Measurements from ENCODE around the gene KRTAP4-11. TPM values are rescaled to one million over a fixed set of nuclear protein-coding genes. Genes with fewer than 3 reads are reported as not detected.

KRTAP4-11 gene
- total and polyA plus RNA-seq, 3 donors from 2014 or later = not detected

DNA sequence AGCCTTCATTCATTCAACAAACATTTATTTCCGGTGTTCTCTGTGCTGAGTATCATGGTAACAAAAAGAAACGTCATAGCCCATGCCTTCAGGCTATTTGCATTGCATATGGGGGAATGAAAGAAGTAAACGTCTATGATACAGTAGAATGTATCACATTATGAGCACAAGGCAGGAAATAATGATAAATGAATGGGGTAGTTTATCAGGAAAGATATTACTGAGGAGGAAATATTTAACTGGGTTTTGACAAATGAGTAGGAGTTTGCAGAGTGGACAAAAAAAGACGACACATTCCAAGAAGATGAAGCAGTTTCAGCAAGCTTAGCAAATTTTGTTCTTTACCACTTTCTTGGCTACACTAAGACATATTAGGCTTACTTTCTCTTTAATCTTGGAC, 35.5 kb downstream of the KRTAP4-11 start:
- intact Hi-C loops (cut with DNase I; ENCODE audit: low total_unique reads) = no loop called here
- Histone ChIP-seq H3K4me1 (no peaks in the 10 kb centered on the region), H3K27ac (no peak overlapping the region), H3K4me3 (no peak overlapping the region), H3K9me3 (no peaks in the 10 kb centered on the region), H3K27me3 (no peaks in the 10 kb centered on the region), H3K36me3 (ENCODE audit: low read depth, missing control alignments) (no peaks in the 10 kb centered on the region)
- no peak for DNase-seq
- no peak for TF ChIP-seq POLR2A (IDR thresholded peaks at IDR 0.05)
- TF ChIP-seq, protein P1, sequence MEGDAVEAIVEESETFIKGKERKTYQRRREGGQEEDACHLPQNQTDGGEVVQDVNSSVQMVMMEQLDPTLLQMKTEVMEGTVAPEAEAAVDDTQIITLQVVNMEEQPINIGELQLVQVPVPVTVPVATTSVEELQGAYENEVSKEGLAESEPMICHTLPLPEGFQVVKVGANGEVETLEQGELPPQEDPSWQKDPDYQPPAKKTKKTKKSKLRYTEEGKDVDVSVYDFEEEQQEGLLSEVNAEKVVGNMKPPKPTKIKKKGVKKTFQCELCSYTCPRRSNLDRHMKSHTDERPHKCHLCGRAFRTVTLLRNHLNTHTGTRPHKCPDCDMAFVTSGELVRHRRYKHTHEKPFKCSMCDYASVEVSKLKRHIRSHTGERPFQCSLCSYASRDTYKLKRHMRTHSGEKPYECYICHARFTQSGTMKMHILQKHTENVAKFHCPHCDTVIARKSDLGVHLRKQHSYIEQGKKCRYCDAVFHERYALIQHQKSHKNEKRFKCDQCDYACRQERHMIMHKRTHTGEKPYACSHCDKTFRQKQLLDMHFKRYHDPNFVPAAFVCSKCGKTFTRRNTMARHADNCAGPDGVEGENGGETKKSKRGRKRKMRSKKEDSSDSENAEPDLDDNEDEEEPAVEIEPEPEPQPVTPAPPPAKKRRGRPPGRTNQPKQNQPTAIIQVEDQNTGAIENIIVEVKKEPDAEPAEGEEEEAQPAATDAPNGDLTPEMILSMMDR (IDR thresholded peaks at IDR 0.05) = no peak
- 49 to 61% methylated on average over 4 of the region's 4 CpGs for WGBS, 2 donors

DNA sequence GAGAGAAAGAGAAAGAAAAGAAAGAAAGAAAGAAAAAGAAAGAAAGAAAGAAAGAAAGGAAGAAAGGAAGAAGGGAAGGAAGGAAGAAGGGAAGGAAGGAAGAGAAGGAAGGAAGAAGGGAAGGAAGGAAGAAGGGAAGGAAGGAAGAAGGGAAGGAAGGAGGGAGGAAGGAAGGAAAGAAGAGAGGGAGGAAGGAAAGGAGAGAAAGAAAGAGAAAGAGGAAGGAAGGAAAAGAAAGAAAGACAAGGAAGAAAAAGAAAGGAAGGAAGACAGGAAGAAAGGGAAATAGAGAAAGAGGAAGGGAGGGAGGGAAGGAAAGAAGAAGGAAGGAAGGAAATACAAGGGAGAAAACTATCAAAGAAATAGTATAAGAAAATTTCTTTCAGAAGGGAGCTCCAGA, 41.4 kb downstream of the KRTAP4-11 start:
- Histone ChIP-seq H3K9me3 (no peaks in the 10 kb centered on the region), H3K4me3 (no peak overlapping the region), H3K27ac (no peak overlapping the region), H3K27me3 (no peaks in the 10 kb centered on the region), H3K36me3 (ENCODE audit: low read depth, missing control alignments) (no peaks in the 10 kb centered on the region), H3K4me1 (no peaks in the 10 kb centered on the region)
- TF ChIP-seq POLR2A (IDR thresholded peaks at IDR 0.05) = no peak
- TF ChIP-seq, protein P1 (IDR thresholded peaks at IDR 0.05) = no peak
- intact Hi-C loops (cut with DNase I; ENCODE audit: low total_unique reads) = no loop called here
- DNase-seq = no peak

DNA sequence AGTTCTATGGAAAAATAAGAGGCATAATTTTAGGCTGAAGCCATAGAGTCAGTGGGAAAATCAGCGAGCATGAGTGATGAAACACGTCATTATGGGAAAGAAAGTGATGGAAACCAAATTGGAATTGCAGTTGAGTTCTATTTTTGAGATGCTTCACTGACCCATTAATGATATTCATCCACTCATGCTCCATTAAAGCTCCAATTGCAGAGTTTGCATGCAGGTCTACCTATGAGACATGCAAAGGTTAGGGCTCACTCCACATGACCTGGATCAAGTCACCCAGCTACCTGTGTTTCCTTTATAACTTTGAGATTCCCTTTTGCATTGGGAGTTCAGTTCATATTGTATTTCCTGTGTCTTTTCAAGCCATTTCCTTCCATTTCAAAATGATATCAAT, 44.5 kb downstream of the KRTAP4-11 start:
- Histone ChIP-seq H3K9me3 (no peaks in the 10 kb centered on the region), H3K27me3 (no peaks in the 10 kb centered on the region), H3K36me3 (ENCODE audit: low read depth, missing control alignments) (no peaks in the 10 kb centered on the region), H3K27ac (no peak overlapping the region), H3K4me3 (no peak overlapping the region), H3K4me1 (no peaks in the 10 kb centered on the region)
- DNase-seq = no peak
- TF ChIP-seq, protein P1 (IDR thresholded peaks at IDR 0.05) = no peak
- no peak for TF ChIP-seq POLR2A (IDR thresholded peaks at IDR 0.05)
- WGBS, 2 donors = 93 to 94% methylated on average over 2 of the region's 2 CpGs
- intact Hi-C loops (cut with DNase I; ENCODE audit: low total_unique reads) = no loop called here

DNA sequence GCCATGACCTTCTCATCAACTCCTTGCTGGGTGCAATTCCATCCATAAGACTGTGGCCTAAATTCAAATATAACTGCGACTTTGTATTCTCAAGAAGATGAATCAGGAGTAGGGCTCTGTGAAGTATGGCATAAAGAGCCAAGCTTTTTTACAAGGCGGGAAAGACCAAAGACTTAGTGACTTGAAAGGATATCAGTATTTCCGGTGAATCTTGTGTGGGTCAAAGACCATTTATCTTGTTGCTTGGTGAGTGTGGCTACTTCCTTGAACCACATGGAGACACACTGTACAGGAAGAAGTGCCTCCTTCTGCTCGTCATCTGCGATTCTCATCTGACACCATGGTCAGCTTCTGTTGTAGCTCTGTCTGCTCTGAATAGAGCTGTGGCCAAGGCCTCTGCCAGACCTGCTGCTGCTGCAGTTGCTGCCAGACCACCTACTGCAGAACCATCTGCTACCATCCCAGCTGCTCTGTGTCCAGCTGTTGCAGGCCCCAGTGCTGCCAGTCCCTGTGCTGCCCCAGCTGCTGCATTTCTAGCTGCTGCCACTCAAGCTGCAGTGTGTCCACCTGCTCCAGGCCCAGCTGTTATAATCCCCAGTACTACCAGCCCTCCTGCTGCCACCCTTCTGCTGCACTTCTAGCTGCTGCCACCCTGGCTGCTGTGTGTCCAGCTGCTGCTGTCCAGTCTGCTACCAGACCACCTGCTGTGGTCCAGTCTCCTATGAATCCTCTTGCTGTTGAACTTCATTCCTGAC, 46.4 kb downstream of the KRTAP4-11 start:
- Histone ChIP-seq H3K4me1 (no peaks in the 10 kb centered on the region), H3K27me3 (no peaks in the 10 kb centered on the region), H3K36me3 (ENCODE audit: low read depth, missing control alignments) (no peaks in the 10 kb centered on the region), H3K4me3 (no peak overlapping the region), H3K27ac (no peak overlapping the region), H3K9me3 (no peaks in the 10 kb centered on the region)
- no peak for TF ChIP-seq POLR2A (IDR thresholded peaks at IDR 0.05)
- TF ChIP-seq, protein P1 (IDR thresholded peaks at IDR 0.05) = no peak
- WGBS, 2 donors = 76 to 98% methylated on average over 5 of the region's 5 CpGs
- intact Hi-C loops (cut with DNase I; ENCODE audit: low total_unique reads) = no loop called here
- DNase-seq = no peak

DNA sequence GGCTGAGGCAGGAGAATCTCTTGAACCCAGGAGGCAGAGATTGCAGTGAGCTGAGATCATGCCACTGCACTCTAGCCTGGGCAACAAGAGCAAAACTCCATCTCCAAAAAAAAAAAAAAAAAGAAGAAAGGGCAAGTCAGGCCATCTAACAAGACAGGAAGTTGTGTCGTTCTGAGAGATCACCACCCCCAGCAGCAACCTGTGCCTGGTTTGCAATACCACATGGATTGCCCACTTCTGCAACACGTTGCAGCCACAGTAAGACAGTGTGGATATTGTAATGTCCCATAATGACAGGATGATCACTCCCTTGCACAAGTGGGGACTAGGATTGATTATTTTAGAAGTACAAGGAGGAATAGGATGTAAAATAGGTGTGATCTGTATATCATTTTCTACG, 49.1 kb downstream of the KRTAP4-11 start:
- TF ChIP-seq, protein P1 (IDR thresholded peaks at IDR 0.05) = no peak
- no peak for TF ChIP-seq POLR2A (IDR thresholded peaks at IDR 0.05)

More for the DNA sequence above, 49.1 kb downstream of the KRTAP4-11 start:
- intact Hi-C loops (cut with DNase I; ENCODE audit: low total_unique reads) = no loop called here
- no peaks in the 10 kb centered on the region for H3K27me3 ChIP-seq
- no peaks in the 10 kb centered on the region for H3K4me1 ChIP-seq
- no peak overlapping the region for H3K27ac ChIP-seq
- DNase-seq = no peak
- H3K36me3 ChIP-seq (ENCODE audit: low read depth, missing control alignments) = no peaks in the 10 kb centered on the region
- H3K4me3 ChIP-seq = no peak overlapping the region
- no peaks in the 10 kb centered on the region for H3K9me3 ChIP-seq
- 69 to 90% methylated on average over 3 of the region's 3 CpGs for WGBS, 2 donors
